ENCODE measurements around the gene TRIM25. TPM values are rescaled to one million over a fixed set of nuclear protein-coding genes. Genes with fewer than 3 reads are reported as not detected.

TRIM25 gene
- total RNA-seq, 3 donors from 2014 or later (not counting 1 experiment from before 2014, with no cell fraction given): 50.4 to 100 (median 74.5) TPM

DNA sequence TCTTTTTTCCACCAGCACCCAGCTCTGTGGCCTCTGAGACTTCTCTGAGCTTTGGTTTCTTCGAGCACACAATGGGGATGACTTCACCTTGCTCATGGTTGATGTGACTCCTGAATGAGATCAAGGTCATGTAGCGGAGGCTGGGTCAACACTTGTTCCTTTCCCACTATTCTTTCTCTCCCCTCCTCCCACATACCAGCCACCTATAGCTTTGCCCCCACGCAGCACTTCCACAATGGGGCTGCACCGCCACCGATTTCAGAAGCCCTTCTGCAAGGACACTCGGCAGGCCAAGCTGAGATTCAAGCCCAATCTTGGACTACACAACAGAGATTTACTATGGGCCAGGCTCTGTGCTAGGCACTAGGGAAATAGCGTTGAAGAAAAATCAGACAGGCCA lies 14.4 kb downstream of the TRIM25 start:
- intact Hi-C loops (cut with micrococcal nuclease): no loop called here
- Mint-ChIP-seq H3K27ac (no peak overlapping the region), H3K36me3 (peaks cover 19% of the 10 kb centered on the region), H3K4me1 (peaks cover 11 to 32% of the 10 kb centered on the region in 2 donors), H3K27me3 (ENCODE audit: low read depth in 2 of 2) (no peaks in the 10 kb centered on the region), H3K4me3 (no peak overlapping the region), H3K9me3 (no peaks in the 10 kb centered on the region)
- ATAC-seq: no peak
- H3K27me3 ChIP-seq (ENCODE audit: control insufficient read depth, insufficient read depth, low read length): no peaks in the 10 kb centered on the region
- no peak overlapping the region for H3K4me3 ChIP-seq (ENCODE audit: low read length)
- H3K9me3 ChIP-seq (ENCODE audit: control insufficient read depth, insufficient read depth, low read length): no peaks in the 10 kb centered on the region
- H3K36me3 ChIP-seq (ENCODE audit: control insufficient read depth, insufficient read depth, low read length): peaks cover 84% of the 10 kb centered on the region
- H3K4me1 ChIP-seq (ENCODE audit: control insufficient read depth, insufficient read depth, low read length): peaks cover 3% of the 10 kb centered on the region
- no peak for TF ChIP-seq CTCF (IDR thresholded peaks at IDR 0.05)
- WGBS (ENCODE audit: insufficient coverage): 99% methylated on average over 7 of the region's 7 CpGs
- no peak overlapping the region for H3K27ac ChIP-seq (ENCODE audit: low read length)
- DNase-seq: no peak

GRCh38 chr17:56898874-56899273 lies 15.0 kb downstream of the TRIM25 start:
- H3K27ac Mint-ChIP-seq: no peak overlapping the region
- H3K27ac ChIP-seq (ENCODE audit: low read length): no peak overlapping the region
- H3K4me3 ChIP-seq (ENCODE audit: low read length): no peak overlapping the region
- ATAC-seq (no peak), DNase-seq (no peak)
- H3K27me3 Mint-ChIP-seq (ENCODE audit: low read depth in 2 of 2): no peaks in the 10 kb centered on the region
- 86% methylated on average over 9 of the region's 9 CpGs for WGBS (ENCODE audit: insufficient coverage)
- H3K36me3 Mint-ChIP-seq: peaks cover 14% of the 10 kb centered on the region
- H3K9me3 ChIP-seq (ENCODE audit: control insufficient read depth, insufficient read depth, low read length): no peaks in the 10 kb centered on the region
- peaks cover 82% of the 10 kb centered on the region for H3K36me3 ChIP-seq (ENCODE audit: control insufficient read depth, insufficient read depth, low read length)
- no peak overlapping the region for H3K4me3 Mint-ChIP-seq
- peaks cover 3% of the 10 kb centered on the region for H3K4me1 ChIP-seq (ENCODE audit: control insufficient read depth, insufficient read depth, low read length)
- peaks cover 10 to 27% of the 10 kb centered on the region in 2 donors for H3K4me1 Mint-ChIP-seq
- no peaks in the 10 kb centered on the region for H3K9me3 Mint-ChIP-seq
- no peaks in the 10 kb centered on the region for H3K27me3 ChIP-seq (ENCODE audit: control insufficient read depth, insufficient read depth, low read length)
- TF ChIP-seq CTCF (IDR thresholded peaks at IDR 0.05): no peak
- intact Hi-C loops (cut with micrococcal nuclease): no loop called here

- H3K27me3 Mint-ChIP-seq (ENCODE audit: low read depth in 2 of 2): no peaks in the 10 kb centered on the region
- H3K27ac Mint-ChIP-seq: peak overlapping the region in 1 of 2 donors; percentile 69
- Histone ChIP-seq H3K27me3 (ENCODE audit: control insufficient read depth, insufficient read depth, low read length) (no peaks in the 10 kb centered on the region), H3K4me3 (ENCODE audit: low read length) (no peak overlapping the region), H3K27ac (ENCODE audit: low read length) (no peak overlapping the region), H3K4me1 (ENCODE audit: control insufficient read depth, insufficient read depth, low read length) (peaks cover 3% of the 10 kb centered on the region), H3K9me3 (ENCODE audit: control insufficient read depth, insufficient read depth, low read length) (no peaks in the 10 kb centered on the region), H3K36me3 (ENCODE audit: control insufficient read depth, insufficient read depth, low read length) (peaks cover 84% of the 10 kb centered on the region)
- DNase-seq: no peak
- H3K4me3 Mint-ChIP-seq: no peak overlapping the region
- intact Hi-C loops (cut with micrococcal nuclease): no loop called here
- TF ChIP-seq CTCF (IDR thresholded peaks at IDR 0.05): no peak
- peaks cover 13% of the 10 kb centered on the region for H3K36me3 Mint-ChIP-seq
- H3K9me3 Mint-ChIP-seq: no peaks in the 10 kb centered on the region
- no peak for ATAC-seq
- H3K4me1 Mint-ChIP-seq: peaks cover 10 to 29% of the 10 kb centered on the region in 2 donors
- 88% methylated on average over 14 of the region's 14 CpGs for WGBS (ENCODE audit: insufficient coverage)
These were observed 16.0 kb downstream of the TRIM25 start for GRCh38 chr17:56897646-56898424.

GRCh38 chr17:56896968-56897359 lies 16.9 kb downstream of the TRIM25 start:
- no peaks in the 10 kb centered on the region for H3K27me3 ChIP-seq (ENCODE audit: control insufficient read depth, insufficient read depth, low read length)
- TF ChIP-seq CTCF (IDR thresholded peaks at IDR 0.05): no peak
- H3K9me3 ChIP-seq (ENCODE audit: control insufficient read depth, insufficient read depth, low read length): no peaks in the 10 kb centered on the region
- intact Hi-C loops (cut with micrococcal nuclease): no loop called here
- no peaks in the 10 kb centered on the region for H3K9me3 Mint-ChIP-seq
- H3K4me1 ChIP-seq (ENCODE audit: control insufficient read depth, insufficient read depth, low read length): peaks cover 3% of the 10 kb centered on the region
- H3K4me3 Mint-ChIP-seq: no peak overlapping the region
- peaks cover 9 to 36% of the 10 kb centered on the region in 2 donors for H3K4me1 Mint-ChIP-seq
- ATAC-seq: no peak
- no peak overlapping the region for H3K27ac ChIP-seq (ENCODE audit: low read length)
- no peak overlapping the region for H3K4me3 ChIP-seq (ENCODE audit: low read length)
- peaks cover 84% of the 10 kb centered on the region for H3K36me3 ChIP-seq (ENCODE audit: control insufficient read depth, insufficient read depth, low read length)
- no peaks in the 10 kb centered on the region for H3K27me3 Mint-ChIP-seq (ENCODE audit: low read depth in 2 of 2)
- peaks cover 13% of the 10 kb centered on the region for H3K36me3 Mint-ChIP-seq
- DNase-seq: no peak
- 79% methylated on average over 4 of the region's 4 CpGs for whole genome bisulfite sequencing (ENCODE audit: insufficient coverage)
- peak overlapping the region in 1 of 2 donors; percentile 69 for H3K27ac Mint-ChIP-seq
